WTC11 (cell line): Measurements from ENCODE around the gene RABL6. TPM values are rescaled to one million over a fixed set of nuclear protein-coding genes. Genes with fewer than 3 reads are reported as not detected.

Source experiments
- ATAC-seq: fragments of 200-7000 bp; cut with Tn5 transposase; 2 replicates; pipeline ENCODE4 v1.10.0; 2021; ENCODE audit warnings: mild to moderate bottlenecking, moderate library complexity
- CTCF ChIA-PET: fragments of 300-600 bp; sonication (Branson Sonifier 250); formaldehyde crosslinking; loops from one replicate; lab custom pipeline; 2021; ENCODE audit warnings: antibody characterized with exemption; lab: Charles Lee
- POLR2A ChIA-PET: fragments of 350-600 bp; sonication (Branson Sonifier 250); formaldehyde crosslinking; loops from one replicate; lab custom pipeline; 2021; ENCODE audit warnings: antibody characterized with exemption; lab: Charles Lee
- DNase-seq: peaks from one replicate; pipeline ENCODE4 v3.0.0; 2021; ENCODE audit warnings: low spot score
- H3K27ac Mint-ChIP-seq: 2 replicates; pipeline ENCODE4 v1.8.0; 2021; ENCODE audit warnings: mixed read lengths
- H3K27me3 Mint-ChIP-seq: 2 replicates; pipeline ENCODE4 v1.8.0; 2021; ENCODE audit warnings: low read depth, mild to moderate bottlenecking, moderate library complexity, mixed read lengths
- H3K36me3 Mint-ChIP-seq: 2 replicates; pipeline ENCODE4 v1.8.0; 2021; ENCODE audit warnings: mixed read lengths
- H3K4me1 Mint-ChIP-seq: 2 replicates; pipeline ENCODE4 v1.8.0; 2022; ENCODE audit warnings: mixed read lengths
- H3K4me3 Mint-ChIP-seq: 2 replicates; pipeline ENCODE4 v1.8.0; 2021; ENCODE audit warnings: mild to moderate bottlenecking, moderate library complexity, mixed read lengths
- H3K9me3 Mint-ChIP-seq: 2 replicates; pipeline ENCODE4 v1.8.0; 2021; ENCODE audit warnings: mixed read lengths
- CREM ChIP-seq: sonication (generic); formaldehyde crosslinking; IDR thresholded peaks from 2 replicates; pipeline ENCODE4 v1.8.1; 2022; ENCODE audit warnings: mild to moderate bottlenecking, missing genetic modification reagents, moderate library complexity
- ETV6 ChIP-seq: sonication (generic); formaldehyde crosslinking; IDR thresholded peaks from 2 replicates; pipeline ENCODE4 v1.8.1; 2022; ENCODE audit warnings: mild to moderate bottlenecking, missing genetic modification reagents
- HMGA2 ChIP-seq: fragments of 250-450 bp; sonication (Bioruptor Pico); IDR thresholded peaks from 2 replicates; pipeline ENCODE4 v1.4.0; 2021; ENCODE audit warnings: mild to moderate bottlenecking, moderate library complexity
- NFYB ChIP-seq: sonication (generic); formaldehyde crosslinking; conservative IDR thresholded peaks from 2 replicates; pipeline ENCODE4 v1.8.0; 2022; ENCODE audit warnings: low read depth, missing genetic modification reagents
- NR2C2 ChIP-seq: sonication (generic); formaldehyde crosslinking; IDR thresholded peaks from 2 replicates; pipeline ENCODE4 v1.8.0; 2022; ENCODE audit warnings: mild to moderate bottlenecking, missing genetic modification reagents
- RELA ChIP-seq: sonication (generic); formaldehyde crosslinking; IDR thresholded peaks from 2 replicates; pipeline ENCODE4 v1.8.1; 2022; ENCODE audit warnings: missing genetic modification reagents, mild to moderate bottlenecking, borderline replicate concordance
- SMAD3 ChIP-seq: sonication (generic); formaldehyde crosslinking; IDR thresholded peaks from 2 replicates; pipeline ENCODE4 v1.8.0; 2022; ENCODE audit warnings: missing genetic modification reagents, mild to moderate bottlenecking, borderline replicate concordance
- ZNF232 ChIP-seq: sonication (generic); formaldehyde crosslinking; IDR thresholded peaks from 2 replicates; pipeline ENCODE4 v1.8.0; 2022; ENCODE audit warnings: mild to moderate bottlenecking, missing genetic modification reagents
- ZNF317 ChIP-seq: sonication (generic); formaldehyde crosslinking; IDR thresholded peaks from 2 replicates; pipeline ENCODE4 v1.8.1; 2023; ENCODE audit warnings: low read depth, mild to moderate bottlenecking, moderate library complexity, missing genetic modification reagents, borderline replicate concordance
- ZNF671 ChIP-seq: fragments of 250-450 bp; sonication (Bioruptor Pico); IDR thresholded peaks from 2 replicates; pipeline ENCODE4 v1.8.0; 2021; ENCODE audit warnings: mild to moderate bottlenecking
- total RNA-seq: library from RNA; stranded (reverse); gene quantifications from 3 replicates; pipeline ENCODE4 v1.2.3, GENCODE V29; 2021
- TF ChIP-seq, protein P1 (sequence below): sonication (generic); formaldehyde crosslinking; IDR thresholded peaks from 2 replicates; pipeline ENCODE4 v1.8.0; 2022; ENCODE audit warnings: mild to moderate bottlenecking, missing genetic modification reagents
- TF ChIP-seq, protein P2 (sequence below): sonication (generic); formaldehyde crosslinking; IDR thresholded peaks from 2 replicates; pipeline ENCODE4 v1.8.0; 2023; ENCODE audit warnings: missing genetic modification reagents, mild to moderate bottlenecking, borderline replicate concordance
- TF ChIP-seq, protein P3 (sequence below): sonication (generic); formaldehyde crosslinking; IDR thresholded peaks from 2 replicates; pipeline ENCODE4 v1.8.1; 2023; ENCODE audit warnings: mild to moderate bottlenecking, moderate library complexity, missing genetic modification reagents
- TF ChIP-seq, protein P4 (sequence below): sonication (generic); formaldehyde crosslinking; conservative IDR thresholded peaks from 2 replicates; pipeline ENCODE4 v1.8.1; 2022; ENCODE audit warnings: mild to moderate bottlenecking, missing genetic modification reagents
- TF ChIP-seq, protein P5 (sequence below): sonication (generic); formaldehyde crosslinking; IDR thresholded peaks from 2 replicates; pipeline ENCODE4 v1.8.1; 2022; ENCODE audit warnings: low read depth, mild to moderate bottlenecking, moderate library complexity, missing genetic modification reagents, borderline replicate concordance
- TF ChIP-seq, protein P6 (sequence below): fragments of 250-450 bp; sonication (Bioruptor Pico); IDR thresholded peaks from 2 replicates; pipeline ENCODE4 v1.9.0; 2021; ENCODE audit warnings: moderate library complexity, mild to moderate bottlenecking, inconsistent platforms, borderline replicate concordance
- TF ChIP-seq, protein P7 (sequence below): fragments of 250-450 bp; sonication (Bioruptor Pico); IDR thresholded peaks from 2 replicates; pipeline ENCODE4 v1.9.0; 2021; ENCODE audit warnings: mild to moderate bottlenecking

The RABL6 gene
- total RNA-seq, 1 experiment from 2014 or later = 171 TPM

DNA sequence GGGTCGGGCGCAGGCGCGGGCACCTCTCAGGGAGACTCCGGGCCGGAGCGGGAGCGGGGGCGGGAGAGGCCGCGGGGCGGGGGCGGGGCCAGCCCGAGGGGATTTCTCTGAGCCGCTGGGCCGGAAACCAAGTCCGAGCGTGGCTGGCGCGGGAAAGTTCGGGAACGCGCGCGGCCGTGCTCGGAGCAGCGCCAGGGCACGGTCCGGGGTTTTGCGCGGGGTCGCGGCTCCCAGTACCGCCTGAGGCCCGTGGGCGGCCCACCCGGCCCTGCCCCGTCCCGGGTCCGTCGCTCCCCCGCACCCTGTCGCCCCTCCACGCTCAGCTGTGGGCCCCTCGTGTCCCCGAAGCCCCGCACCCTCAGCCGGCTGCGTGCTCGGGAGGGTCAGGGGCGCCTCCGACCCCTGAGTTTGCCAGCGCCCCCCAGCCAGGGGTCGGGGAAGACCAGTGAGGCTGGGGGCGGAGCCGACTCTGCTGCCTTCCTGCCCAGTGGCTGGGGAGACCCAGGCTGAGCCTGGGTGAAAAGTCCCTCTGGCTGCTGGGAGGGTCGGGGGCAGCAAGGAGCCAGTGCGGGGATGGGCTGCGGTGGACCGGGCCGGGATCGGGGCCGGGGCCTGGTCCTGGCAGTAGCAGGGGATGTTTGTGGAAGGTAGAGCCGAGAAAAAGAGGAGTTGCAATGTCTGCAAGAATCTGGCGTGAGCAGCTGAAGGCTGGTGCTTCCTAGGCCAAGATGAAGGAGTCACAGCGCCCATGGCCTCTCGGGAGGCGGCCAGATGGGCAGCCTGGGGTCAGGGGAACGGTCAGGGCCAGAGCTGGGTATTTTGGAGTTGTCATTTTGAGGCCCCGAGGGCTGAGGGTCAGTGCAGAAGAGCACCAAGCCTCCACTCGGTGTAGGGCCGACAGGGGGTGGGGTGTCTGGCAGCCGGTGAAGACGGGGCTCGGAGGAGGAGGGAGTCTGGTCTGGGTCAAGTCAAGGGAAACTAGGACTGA lies 79.2 kb downstream of the RABL6 start:
- H3K27ac Mint-ChIP-seq = peak overlapping the region; percentile 60; the same call in 1 of the 2 replicates
- ATAC-seq (peak; percentile 42), DNase-seq (peak; percentile 70)
- no peaks in the 10 kb centered on the region for H3K27me3 Mint-ChIP-seq
- H3K36me3 Mint-ChIP-seq = no peaks in the 10 kb centered on the region
- CTCF ChIA-PET = interaction anchor here (0.5 to 2.9 kb wide), 9 partner anchors 40 to 264 kb away, joined by 3 to 16 read pairs (median 4); partner anchors contain the start of gene AJM1
- H3K9me3 Mint-ChIP-seq = no peaks in the 10 kb centered on the region
- peak overlapping the region; percentile 75 for H3K4me3 Mint-ChIP-seq
- POLR2A ChIA-PET = interaction anchor here (1.3 kb wide), 1 partner anchor 40 kb away, joined by 4 read pairs; no protein-coding TSS in a partner anchor
- H3K4me1 Mint-ChIP-seq = peaks cover 9% of the 10 kb centered on the region
- TF ChIP-seq, protein P1, sequence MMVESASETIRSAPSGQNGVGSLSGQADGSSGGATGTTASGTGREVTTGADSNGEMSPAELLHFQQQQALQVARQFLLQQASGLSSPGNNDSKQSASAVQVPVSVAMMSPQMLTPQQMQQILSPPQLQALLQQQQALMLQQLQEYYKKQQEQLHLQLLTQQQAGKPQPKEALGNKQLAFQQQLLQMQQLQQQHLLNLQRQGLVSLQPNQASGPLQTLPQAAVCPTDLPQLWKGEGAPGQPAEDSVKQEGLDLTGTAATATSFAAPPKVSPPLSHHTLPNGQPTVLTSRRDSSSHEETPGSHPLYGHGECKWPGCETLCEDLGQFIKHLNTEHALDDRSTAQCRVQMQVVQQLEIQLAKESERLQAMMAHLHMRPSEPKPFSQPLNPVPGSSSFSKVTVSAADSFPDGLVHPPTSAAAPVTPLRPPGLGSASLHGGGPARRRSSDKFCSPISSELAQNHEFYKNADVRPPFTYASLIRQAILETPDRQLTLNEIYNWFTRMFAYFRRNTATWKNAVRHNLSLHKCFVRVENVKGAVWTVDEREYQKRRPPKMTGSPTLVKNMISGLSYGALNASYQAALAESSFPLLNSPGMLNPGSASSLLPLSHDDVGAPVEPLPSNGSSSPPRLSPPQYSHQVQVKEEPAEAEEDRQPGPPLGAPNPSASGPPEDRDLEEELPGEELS (CRISPR knock-in tag) = peak; percentile 65; the same call in 1 of the 2 replicates
- TF ChIP-seq, protein P2, sequence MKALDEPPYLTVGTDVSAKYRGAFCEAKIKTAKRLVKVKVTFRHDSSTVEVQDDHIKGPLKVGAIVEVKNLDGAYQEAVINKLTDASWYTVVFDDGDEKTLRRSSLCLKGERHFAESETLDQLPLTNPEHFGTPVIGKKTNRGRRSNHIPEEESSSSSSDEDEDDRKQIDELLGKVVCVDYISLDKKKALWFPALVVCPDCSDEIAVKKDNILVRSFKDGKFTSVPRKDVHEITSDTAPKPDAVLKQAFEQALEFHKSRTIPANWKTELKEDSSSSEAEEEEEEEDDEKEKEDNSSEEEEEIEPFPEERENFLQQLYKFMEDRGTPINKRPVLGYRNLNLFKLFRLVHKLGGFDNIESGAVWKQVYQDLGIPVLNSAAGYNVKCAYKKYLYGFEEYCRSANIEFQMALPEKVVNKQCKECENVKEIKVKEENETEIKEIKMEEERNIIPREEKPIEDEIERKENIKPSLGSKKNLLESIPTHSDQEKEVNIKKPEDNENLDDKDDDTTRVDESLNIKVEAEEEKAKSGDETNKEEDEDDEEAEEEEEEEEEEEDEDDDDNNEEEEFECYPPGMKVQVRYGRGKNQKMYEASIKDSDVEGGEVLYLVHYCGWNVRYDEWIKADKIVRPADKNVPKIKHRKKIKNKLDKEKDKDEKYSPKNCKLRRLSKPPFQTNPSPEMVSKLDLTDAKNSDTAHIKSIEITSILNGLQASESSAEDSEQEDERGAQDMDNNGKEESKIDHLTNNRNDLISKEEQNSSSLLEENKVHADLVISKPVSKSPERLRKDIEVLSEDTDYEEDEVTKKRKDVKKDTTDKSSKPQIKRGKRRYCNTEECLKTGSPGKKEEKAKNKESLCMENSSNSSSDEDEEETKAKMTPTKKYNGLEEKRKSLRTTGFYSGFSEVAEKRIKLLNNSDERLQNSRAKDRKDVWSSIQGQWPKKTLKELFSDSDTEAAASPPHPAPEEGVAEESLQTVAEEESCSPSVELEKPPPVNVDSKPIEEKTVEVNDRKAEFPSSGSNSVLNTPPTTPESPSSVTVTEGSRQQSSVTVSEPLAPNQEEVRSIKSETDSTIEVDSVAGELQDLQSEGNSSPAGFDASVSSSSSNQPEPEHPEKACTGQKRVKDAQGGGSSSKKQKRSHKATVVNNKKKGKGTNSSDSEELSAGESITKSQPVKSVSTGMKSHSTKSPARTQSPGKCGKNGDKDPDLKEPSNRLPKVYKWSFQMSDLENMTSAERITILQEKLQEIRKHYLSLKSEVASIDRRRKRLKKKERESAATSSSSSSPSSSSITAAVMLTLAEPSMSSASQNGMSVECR (CRISPR knock-in tag) = 0 out of 2 replicates have a peak, but pooled peaks have one; percentile 17
- 0 out of 2 replicates have a peak, but pooled peaks have one; percentile 35 for TF ChIP-seq RELA (CRISPR knock-in tag)
- peak; percentile 55; the same call in 1 of the 2 replicates for TF ChIP-seq NR2C2 (CRISPR knock-in tag)
- 0 out of 2 replicates have a peak, but pooled peaks have one; percentile 56 for TF ChIP-seq ZNF232 (CRISPR knock-in tag)
- TF ChIP-seq ZNF671 (CRISPR knock-in tag) = no peak
- TF ChIP-seq, protein P3, sequence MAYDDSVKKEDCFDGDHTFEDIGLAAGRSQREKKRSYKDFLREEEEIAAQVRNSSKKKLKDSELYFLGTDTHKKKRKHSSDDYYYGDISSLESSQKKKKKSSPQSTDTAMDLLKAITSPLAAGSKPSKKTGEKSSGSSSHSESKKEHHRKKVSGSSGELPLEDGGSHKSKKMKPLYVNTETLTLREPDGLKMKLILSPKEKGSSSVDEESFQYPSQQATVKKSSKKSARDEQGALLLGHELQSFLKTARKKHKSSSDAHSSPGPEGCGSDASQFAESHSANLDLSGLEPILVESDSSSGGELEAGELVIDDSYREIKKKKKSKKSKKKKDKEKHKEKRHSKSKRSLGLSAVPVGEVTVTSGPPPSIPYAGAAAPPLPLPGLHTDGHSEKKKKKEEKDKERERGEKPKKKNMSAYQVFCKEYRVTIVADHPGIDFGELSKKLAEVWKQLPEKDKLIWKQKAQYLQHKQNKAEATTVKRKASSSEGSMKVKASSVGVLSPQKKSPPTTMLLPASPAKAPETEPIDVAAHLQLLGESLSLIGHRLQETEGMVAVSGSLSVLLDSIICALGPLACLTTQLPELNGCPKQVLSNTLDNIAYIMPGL (CRISPR knock-in tag) = peak; percentile 68; the same call in 1 of the 2 replicates
- TF ChIP-seq, protein P4, sequence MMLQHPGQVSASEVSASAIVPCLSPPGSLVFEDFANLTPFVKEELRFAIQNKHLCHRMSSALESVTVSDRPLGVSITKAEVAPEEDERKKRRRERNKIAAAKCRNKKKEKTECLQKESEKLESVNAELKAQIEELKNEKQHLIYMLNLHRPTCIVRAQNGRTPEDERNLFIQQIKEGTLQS (CRISPR knock-in tag) = no peak
- TF ChIP-seq, protein P5, sequence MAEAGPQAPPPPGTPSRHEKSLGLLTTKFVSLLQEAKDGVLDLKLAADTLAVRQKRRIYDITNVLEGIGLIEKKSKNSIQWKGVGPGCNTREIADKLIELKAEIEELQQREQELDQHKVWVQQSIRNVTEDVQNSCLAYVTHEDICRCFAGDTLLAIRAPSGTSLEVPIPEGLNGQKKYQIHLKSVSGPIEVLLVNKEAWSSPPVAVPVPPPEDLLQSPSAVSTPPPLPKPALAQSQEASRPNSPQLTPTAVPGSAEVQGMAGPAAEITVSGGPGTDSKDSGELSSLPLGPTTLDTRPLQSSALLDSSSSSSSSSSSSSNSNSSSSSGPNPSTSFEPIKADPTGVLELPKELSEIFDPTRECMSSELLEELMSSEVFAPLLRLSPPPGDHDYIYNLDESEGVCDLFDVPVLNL (CRISPR knock-in tag) = peak; percentile 68
- no peak for TF ChIP-seq HMGA2 (CRISPR knock-in tag)

DNA sequence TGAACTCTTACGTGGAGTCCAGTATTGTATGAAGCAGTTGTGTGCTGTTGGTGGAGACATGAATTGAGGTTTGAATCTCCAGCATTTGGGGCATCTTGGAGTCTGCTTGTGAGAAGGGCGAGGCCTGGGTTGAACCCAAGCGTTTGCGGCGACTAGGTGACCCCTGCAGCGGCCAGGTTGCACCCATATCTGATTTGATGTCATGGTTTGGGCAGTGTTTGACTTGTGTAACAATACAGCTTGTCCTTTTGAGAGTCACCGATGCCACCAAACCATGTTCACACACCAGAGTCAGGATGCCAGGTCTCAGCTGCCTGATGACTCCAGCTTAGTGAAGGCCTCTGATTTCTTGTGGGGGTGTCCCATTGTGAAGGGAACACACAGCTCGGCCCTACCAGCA lies 80.7 kb downstream of the RABL6 start:
- ATAC-seq (no peak), DNase-seq (no peak)
- Mint-ChIP-seq H3K36me3 (peaks cover 9% of the 10 kb centered on the region; the same call in 1 of the 2 replicates), H3K9me3 (no peaks in the 10 kb centered on the region), H3K4me3 (no peak overlapping the region), H3K27ac (no peak overlapping the region), H3K4me1 (peaks cover 9% of the 10 kb centered on the region), H3K27me3 (no peaks in the 10 kb centered on the region)
- ChIA-PET POLR2A (interaction anchor here (0.5 kb wide), 1 partner anchor 244 kb away, joined by 3 read pairs; no protein-coding TSS in a partner anchor), CTCF (no interaction called here)
- no peak for TF ChIP-seq ETV6 (CRISPR knock-in tag)
- TF ChIP-seq CREM = no peak
- no peak for TF ChIP-seq ZNF317 (CRISPR knock-in tag)
- TF ChIP-seq, protein P6, sequence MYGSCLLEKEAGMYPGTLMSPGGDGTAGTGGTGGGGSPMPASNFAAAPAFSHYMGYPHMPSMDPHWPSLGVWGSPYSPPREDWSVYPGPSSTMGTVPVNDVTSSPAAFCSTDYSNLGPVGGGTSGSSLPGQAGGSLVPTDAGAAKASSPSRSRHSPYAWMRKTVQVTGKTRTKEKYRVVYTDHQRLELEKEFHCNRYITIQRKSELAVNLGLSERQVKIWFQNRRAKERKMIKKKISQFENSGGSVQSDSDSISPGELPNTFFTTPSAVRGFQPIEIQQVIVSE (CRISPR knock-in tag) = no peak
- TF ChIP-seq, protein P7, sequence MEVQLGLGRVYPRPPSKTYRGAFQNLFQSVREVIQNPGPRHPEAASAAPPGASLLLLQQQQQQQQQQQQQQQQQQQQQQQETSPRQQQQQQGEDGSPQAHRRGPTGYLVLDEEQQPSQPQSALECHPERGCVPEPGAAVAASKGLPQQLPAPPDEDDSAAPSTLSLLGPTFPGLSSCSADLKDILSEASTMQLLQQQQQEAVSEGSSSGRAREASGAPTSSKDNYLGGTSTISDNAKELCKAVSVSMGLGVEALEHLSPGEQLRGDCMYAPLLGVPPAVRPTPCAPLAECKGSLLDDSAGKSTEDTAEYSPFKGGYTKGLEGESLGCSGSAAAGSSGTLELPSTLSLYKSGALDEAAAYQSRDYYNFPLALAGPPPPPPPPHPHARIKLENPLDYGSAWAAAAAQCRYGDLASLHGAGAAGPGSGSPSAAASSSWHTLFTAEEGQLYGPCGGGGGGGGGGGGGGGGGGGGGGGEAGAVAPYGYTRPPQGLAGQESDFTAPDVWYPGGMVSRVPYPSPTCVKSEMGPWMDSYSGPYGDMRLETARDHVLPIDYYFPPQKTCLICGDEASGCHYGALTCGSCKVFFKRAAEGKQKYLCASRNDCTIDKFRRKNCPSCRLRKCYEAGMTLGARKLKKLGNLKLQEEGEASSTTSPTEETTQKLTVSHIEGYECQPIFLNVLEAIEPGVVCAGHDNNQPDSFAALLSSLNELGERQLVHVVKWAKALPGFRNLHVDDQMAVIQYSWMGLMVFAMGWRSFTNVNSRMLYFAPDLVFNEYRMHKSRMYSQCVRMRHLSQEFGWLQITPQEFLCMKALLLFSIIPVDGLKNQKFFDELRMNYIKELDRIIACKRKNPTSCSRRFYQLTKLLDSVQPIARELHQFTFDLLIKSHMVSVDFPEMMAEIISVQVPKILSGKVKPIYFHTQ (CRISPR knock-in tag) = no peak
- TF ChIP-seq NFYB (CRISPR knock-in tag) = no peak
- no peak for TF ChIP-seq SMAD3 (CRISPR knock-in tag)
